DMS 273 treated with DMSO at 0.1 percent for 48 hours (cell line): ENCODE measurements around the gene DDAH1.

Source experiments
- DNase-seq: peaks from one replicate; lab custom pipeline; 2025; lab: John Stamatoyannopoulos, UW

DDAH1 gene

DNA sequence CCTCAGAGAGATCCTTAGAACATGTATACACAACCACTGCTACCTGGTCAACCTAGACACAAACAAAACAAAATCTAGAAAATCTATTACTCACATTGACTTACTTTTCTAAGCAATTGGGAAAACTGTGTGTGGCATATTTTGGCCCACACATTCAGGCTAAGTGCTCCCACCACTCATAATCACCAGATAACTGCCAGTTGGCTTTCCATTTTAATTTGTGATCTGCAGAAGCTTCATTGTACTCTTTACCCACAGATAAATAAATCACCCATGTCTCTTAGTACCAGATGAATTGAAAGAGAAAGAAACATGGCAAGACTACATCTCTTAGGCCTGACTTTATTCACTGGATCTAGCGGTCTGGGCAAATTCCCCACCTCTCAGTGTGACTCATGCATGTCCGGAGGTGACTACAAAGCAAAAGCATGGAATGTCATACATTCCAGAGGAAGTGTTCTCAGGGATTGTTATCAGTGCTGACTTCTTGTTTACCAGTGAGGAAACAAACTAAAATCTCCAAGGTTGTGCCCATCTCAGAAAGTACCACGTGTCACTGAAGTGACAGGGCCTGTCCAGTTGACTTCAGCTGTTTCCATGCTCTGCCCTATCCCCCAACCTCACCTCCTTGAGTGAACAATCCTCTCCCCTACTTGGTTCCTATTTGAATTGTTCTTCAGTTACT lies 136.1 kb downstream of the DDAH1 start:
- no peak for DNase-seq

DNA sequence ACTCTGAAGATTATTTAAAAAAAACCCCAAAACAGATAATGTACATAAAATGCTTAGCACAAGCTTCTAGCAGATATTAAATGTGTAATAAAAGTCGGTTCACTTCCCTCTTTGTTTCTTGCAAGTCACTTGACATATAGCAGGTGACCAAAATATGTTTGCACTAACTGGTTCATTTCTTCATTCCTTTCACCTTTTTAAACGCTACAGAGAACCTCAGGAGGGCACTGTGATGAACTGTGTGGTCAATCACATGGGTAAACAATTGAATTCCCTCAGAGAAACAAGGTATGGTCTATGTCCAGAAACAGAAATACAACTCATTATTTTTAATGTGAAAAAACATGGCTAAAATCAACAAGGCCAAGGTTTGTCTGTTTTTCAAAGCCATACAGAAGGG lies 137.2 kb downstream of the DDAH1 start:
- DNase-seq, result no peak

DNA sequence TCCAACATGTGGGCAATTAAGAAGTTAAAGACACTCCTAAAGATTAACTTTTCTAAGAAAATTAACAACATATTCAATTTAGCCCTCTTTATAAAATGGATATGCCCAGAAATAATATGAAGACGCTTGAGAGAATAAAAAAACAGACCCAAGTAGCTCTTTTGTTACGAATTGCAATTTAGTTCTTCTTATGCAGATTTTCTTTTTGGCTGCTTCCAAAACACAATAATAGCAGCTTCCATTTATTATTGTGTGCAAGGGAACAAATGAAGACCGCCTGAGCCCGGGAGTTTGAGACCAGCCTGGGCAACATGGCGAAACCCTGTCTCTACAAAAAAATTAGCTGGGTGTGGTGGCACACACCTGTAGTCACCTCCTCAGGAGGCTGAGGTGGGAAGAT lies 138.1 kb downstream of the DDAH1 start:
- DNase-seq, result no peak

DNA sequence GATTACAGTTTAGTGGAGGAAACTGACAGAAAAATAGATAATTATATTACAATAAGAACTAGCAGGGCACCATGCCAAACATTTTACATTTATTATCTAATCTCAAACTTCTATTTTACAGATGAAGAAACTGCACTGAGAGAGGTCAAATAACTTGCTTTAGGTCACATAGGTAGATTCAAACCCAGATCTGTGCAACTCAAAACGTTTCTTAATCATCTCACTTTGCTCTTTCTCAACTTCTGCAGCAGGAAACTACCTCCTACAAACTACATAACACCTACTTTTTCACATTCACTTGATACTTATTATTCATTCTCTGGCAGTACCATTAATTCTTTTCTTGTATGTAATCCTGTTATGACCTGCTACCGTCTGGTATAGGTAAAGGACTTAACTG lies 138.6 kb downstream of the DDAH1 start:
- no peak for DNase-seq

DNA sequence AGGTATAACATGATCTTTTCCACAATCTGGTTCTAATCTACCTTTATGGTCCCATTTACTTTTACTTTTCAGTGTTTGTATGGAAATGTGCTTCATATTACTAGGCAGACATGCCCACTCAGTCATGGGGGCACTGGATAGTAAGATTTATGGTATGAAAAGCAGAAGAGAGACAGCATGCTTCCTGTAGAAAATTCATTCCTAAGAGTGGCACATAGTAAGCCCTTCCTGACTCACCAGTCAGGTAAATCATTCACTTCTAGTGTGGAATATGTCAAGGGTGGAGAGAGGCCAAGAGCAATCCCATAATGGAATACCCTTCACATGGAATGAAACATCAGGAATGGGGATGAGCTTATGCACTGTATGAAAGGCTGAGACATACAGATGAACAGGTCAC lies 139.0 kb downstream of the DDAH1 start:
- DNase-seq, result no peak

DNA sequence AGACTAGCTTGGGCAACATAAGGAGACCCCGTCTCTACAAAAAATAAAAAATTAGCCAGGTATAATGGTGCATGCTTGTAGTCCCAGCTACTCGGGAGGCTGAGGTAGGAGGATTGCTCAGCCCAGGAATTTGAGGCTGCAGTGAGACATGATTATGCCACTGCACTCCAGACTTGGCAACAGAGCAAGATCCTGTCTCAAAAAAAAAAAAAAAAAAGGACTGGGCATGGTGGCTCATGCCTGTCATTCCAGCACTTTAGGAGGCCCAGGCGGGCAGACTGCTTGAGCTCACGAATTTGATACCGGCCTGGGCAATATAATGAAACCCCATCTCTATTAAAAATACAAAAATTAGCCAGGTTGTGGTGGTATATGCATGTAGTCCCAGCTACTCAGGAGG lies 141.2 kb downstream of the DDAH1 start:
- no peak for DNase-seq

DNA sequence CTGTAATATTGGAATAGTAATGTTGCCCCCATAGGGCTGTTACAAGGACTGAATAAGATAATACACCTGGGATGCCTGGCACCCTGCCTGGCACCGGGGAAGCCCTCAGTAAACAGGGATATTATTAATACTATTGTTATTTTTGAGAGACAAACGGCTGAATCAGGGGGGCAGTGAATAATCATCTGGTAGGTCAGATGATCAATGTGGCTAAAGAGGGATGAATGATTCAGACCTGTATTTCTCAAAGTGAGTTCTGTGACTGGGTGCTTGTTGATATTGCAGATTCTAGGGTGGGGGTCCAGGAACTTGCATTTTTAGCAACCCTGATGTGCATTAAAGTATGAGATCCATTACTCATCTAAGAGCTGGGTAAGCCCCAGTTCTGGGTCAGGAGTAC lies 142.3 kb downstream of the DDAH1 start:
- no peak for DNase-seq

DNA sequence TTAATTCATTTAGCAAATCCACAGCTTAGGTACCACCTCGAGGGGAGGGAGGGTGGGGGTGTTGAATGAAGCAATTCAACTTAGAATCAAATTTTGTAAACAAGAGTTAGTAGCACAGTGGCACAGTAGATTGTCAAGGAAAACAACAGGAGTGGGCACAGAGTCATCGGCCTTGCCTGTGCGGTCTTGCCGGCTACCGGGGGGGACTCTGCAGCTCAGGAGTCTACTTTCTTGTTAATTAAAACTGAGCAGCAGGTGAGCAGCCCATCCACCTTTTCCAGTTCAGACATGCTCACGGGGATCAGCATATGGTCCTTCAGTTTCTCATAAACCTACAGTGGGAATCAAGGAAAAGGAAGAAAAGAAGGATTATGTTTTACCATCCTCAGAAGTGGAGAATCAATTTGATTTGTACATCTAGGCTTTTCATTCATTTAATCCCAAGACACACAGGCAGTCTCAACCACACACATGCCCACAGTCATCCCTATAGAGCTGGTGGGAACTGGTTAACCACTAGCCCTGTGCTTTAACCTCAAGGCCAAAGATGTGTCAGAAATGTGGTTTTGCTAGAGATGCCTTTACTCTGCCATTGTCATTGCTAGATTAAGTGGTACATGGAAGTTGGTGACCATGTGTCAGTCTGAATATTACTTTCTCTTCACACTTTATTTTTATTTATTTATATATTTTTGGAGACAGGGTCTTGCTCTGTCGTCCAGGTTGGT lies 143.6 kb downstream of the DDAH1 start:
- DNase-seq, result no peak

DNA sequence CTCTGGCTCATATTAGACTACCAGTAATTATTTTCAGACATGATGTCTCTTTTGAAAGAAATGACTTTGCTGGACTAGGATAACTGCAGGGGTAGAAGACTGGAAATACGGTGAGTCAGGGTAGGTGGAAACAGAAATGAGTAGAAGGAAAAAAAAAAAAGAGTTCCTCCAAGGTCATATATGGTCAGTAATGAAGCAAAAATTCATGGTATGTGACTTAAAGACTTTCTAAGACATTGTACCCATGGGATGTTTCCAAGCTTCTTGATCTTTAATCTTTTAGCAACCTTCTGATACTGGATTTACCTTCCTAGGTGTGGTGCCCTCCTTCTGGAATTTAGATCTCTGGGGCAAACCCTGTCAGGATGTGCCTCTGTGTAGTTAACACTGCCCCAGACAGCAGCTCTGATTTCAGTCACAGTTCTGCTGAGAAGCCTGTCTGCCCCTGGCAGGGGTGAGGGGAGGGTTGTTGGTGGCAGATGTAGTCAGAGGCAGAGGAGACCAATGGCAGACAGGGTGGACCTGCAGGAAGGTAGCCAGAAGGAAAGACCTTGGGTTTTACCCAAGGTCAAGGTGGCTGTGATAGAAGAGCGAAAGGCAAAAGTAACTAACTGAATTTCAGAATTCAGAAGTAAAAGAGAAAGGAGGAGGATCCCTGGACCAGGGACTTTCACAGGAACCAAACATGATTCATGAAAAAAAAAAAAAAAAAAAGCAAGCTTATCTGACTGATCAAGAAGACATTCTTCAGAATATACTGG lies 144.4 kb downstream of the DDAH1 start:
- no peak for DNase-seq

DNA sequence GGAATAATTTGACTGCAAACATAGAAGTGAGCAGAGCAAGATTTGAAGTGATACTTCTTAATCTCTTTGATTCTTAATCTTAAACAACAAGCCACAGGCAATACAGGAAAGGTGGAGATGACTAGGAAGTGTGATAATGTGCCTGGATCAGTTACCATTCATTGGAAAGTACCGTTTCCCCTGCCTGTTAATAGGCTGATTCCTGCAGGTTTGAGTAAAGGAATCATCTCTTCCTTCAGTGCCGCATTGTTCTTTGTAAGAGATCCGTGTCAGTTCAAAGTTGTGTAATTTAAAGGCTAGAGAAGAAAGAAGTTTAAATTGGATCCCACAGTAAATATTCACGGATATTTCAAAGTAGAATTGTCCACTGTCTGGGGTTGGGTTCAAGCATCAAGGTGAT lies 145.0 kb downstream of the DDAH1 start:
- DNase-seq, result no peak

DNA sequence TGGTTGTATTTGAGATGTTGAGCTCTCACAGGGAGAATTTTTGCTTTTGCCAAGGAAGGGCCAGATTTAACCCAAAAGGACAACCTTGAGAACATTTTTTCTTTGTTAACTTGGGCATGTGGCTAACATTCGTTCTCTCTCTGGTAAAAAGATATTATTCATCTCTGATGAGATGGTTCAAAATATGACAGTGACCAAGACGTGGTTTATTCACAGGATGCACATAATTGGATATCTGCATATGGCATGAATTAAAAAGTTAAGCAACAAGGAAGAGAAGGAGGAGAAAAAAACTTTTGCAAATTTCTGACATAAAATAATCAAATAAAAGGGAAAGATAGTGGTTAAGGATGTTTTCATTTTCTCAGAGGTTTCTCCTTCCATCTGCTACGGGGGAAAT lies 145.5 kb downstream of the DDAH1 start:
- no peak for DNase-seq

DNA sequence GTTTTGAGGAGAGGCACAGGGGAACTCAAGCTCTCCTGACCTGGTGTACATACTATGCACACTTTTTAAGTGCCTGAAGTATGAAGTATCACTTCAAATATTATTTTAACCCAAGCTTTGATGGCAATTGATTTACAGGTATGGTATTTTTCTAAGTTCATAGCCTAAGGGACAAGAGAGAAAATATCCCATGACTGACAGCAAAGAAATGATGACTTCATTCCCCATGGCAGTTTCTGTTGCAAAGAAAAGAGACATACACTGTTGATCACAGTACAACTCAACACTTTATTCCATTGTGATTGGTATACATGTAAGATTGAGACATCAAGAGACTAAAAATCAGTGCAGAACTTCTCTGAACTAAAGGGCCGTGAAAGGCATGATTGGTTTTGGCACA lies 146.7 kb downstream of the DDAH1 start:
- no peak for DNase-seq

DNA sequence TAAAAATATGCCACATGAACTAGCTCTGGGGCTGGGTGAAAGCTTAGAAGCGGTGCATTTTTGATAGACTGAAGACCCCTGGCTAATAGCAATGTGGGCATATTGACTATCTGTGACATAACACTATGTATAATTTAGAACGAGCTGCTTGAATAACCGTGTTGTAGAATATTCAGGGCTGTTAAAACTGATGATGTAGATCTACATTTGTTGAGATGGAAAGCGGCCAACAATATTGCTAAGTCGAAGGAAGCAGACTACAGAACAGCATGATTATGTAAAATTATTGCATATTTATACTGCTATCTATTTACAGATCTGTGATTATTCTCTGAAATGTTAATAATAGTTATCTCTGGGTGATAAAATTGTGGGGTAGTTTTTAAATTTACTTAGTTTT lies 147.4 kb downstream of the DDAH1 start:
- no peak for DNase-seq

DNA sequence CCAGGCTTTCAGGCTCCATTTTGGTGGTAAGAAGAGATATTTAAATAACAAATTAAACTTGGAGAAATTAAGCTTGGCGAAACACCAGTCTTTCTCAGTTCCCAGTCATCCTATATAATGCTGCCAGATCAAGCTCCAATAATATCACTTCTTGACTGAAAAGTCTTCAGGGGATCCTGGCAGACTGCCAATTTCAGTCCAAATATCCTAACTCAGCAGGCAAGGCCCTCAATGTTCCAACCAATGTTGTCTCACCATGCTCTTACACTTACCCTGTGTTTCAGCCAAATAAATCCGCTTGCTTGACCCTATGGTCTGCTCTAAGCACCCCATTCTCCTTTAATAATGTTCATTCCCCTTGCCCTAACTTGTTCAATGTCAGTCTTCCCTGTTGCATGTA lies 148.6 kb downstream of the DDAH1 start:
- no peak for DNase-seq

DNA sequence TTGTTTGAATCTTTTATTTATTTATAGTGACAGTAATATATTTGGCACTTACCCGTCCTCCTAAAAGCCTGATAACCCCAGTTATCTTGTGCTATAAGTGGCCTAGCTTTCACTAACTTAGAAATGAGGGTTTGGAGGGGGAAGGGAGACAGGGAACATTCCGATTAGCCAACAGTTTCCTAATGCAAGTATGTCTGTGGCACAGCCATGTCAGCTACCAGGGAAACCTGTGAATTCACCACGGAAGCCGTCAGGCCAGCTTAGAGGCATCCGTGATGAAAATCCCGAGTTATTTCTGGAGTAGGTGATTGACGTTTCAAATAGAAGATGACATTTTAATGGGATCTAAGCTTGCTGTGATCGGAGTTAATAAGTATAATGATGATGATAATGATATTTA lies 149.2 kb downstream of the DDAH1 start:
- DNase-seq, result no peak

DNA sequence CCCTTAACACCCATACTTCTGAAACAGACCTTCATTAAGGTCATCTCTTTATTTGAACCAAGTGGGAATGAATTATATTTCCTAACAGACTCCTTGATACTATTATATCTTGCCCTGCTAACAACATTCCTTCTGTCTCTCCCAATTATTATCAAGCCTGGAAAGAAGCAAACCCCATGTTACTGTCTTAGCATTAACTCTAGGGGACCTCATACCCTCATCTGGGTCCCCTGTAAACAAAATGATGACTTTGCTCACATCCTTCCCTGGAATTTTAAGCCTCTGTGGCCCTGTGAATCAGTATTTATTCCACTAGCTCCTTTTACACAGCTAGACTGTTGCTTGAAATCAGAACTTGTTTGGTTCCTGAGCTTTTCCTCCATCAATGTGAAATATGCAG lies 150.2 kb downstream of the DDAH1 start:
- no peak for DNase-seq

DNA sequence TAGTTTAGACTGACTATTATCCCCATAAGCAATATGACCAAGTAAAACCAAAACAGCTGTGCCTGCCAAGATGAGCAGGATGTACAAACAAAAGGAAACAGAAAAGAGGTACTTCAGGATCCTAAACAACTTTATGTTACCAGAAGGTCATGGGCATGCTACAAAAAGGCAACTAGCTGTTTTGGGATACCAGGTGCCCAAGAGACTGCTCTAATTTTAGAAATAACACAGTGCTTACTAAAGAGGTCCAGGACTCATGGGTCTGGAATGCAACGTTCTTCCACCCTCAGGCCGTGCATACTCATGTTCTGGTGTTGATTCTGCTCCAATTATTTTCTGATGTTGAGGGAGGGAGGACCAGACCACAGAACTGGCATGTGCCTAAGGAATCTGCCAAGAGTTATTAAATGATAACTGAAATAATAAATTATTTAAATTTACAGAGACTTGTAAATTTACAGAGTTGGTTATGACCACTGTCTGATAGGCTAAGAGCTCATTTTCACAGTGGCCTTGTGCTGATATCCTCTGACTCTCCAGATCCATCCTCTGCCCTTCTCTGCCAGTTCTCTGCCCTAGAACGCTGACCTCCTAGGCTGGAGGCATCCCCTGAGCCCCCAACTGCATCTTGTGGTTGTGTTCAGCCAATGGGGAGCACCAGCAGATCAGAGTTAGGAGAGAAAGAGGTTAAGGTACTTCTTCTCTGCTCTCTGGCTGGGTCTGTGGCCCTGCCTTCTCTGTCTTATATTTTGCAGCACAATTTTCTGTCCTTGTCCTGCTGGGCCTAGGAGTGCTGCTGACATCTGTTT lies 150.9 kb downstream of the DDAH1 start:
- no peak for DNase-seq

DNA sequence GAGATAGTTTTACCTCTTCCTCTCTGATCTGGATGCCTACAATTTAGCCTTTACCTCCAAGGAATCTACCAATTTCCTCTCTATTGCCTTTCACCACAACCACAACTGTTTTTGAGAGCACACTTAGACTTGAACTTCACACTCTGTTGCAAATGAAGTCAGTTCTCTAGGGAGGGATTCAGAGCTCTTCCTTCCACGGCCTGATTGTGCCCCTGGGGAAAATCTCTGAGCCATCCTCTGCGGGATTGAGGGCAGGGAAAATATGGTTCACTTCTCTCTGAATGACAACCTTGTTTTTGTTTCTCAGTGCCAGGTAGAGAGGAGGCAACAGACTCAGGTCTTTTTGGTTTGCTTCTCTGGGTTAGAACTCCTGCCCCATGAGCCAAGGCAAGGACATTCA lies 153.1 kb downstream of the DDAH1 start:
- no peak for DNase-seq

DNA sequence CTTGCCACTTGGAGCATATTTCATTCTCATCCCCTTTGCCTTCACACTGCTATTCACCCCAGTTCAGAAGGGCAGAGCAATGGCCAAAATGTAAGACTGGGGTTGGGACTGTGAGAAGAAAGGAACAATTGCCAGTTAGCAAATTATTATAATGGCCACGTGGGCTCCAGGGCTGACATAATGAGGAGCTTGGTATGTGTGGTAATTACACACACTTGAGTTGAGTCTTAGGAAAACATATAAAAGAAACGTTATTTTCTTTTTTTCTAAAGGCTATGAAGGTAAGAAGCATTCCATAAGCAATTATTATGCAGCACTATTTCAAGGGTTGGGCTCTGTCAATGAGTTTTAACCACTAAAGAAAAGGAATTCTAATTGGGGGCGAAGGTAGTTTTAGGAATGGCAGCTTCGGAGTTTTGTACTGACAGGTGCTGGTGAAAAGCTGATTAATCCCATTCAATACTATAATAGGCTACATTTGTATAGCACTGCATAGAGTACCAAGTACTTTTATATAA lies 156.1 kb downstream of the DDAH1 start:
- no peak for DNase-seq

DNA sequence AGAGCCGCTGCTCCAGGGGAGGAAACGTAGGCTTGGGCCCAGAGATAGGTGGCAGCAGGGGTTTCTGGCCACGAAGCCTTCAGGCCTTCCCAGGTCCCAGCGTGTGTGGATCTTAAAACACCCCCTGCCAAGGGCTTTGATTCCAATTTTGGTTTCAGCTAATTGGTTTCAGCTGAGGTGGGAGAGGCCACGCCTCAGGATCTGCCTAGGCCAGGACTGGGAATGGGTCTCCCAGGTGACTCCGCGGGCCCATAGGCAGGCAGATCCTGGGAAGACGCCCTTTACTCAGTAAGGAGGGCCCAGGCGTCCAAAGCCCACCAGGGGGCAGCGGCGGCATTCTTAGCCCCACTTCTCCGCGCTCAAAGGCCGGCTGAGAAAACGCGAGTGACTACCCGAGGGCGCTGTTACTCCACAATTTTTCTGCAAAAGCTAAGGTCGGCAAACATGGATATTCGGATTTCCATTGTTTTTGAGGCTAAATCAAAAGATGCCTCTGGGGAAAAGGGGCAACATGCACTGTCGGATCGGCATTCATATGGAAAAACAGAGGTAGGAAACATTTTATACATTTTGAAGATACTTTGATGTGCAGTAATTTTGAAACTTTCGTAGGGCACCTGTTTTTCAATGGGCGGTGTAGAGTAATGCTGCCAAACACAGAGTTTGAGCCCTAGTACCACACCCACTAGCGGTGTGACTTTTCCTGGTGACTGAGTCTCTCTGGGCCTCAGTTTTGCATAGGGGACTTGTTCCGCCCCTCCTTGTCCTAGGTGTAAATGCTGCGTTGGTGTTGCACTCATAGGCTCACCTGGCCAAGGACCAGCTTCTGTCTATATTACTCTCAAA lies 156.7 kb downstream of the DDAH1 start:
- peak; percentile 41 for DNase-seq

DNA sequence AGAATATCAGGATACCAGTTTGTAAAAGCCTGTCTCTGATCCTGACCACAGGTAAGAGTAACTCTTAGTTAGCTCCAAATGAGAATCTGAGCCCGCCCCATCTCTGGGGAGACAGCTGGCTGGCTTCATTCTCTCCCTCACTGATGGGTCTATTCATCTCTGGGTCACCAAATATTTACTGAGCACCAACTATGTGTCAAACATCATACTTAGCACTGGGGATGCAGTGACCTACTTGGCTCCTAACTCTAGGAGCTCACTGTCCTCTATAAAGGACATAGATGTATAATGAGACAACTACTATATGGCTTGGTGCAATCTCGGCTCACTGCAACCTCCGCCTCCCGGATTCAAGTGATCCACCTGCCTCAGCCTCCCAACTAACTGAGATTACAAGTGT lies 158.7 kb downstream of the DDAH1 start:
- no peak for DNase-seq
